ENCODE data around the gene ABLIM2. TPM values are rescaled to one million over a fixed set of nuclear protein-coding genes. Genes with fewer than 3 reads are reported as not detected.

ABLIM2 gene
- total RNA-seq, 2 donors from 2014 or later = 6.0 to 20.8 TPM

- Histone ChIP-seq H3K9me3 (no peaks in the 10 kb centered on the region), H3K4me3 (no peak overlapping the region), H3K27ac (no peak overlapping the region), H3K4me1 (peaks cover 31% of the 10 kb centered on the region), H3K27me3 (no peaks in the 10 kb centered on the region), H3K36me3 (replicated peaks in 1 of 2; ENCODE audit: insufficient read depth in 1 of 2, low read depth in 2 of 2) (no peaks in the 10 kb centered on the region)
- ATAC-seq (no peak), DNase-seq (no peak)
- WGBS, 2 donors = 87 to 92% methylated on average over 25 to 27 of the region's 31 CpGs
- TF ChIP-seq POLR2A (IDR thresholded peaks at IDR 0.05) (no peak), CTCF (IDR thresholded peaks at IDR 0.05) (no peak)
- intact Hi-C loops (cut with DNase I) = no loop called here
Measured at GRCh38 chr4:8204576-8205227, 46.1 kb upstream of the ABLIM2 start.

GRCh38 chr4:8203817-8204216, 45.2 kb upstream of the ABLIM2 start:
- H3K9me3 ChIP-seq = no peaks in the 10 kb centered on the region
- 86 to 90% methylated on average over 3 to 10 of the region's 10 CpGs for WGBS, 2 donors

GRCh38 chr4:8203052-8203401, 44.4 kb upstream of the ABLIM2 start:
- H3K27ac ChIP-seq = no peak overlapping the region
- intact Hi-C loops (cut with DNase I) = no loop called here
- no peaks in the 10 kb centered on the region for H3K9me3 ChIP-seq
- WGBS, 2 donors = 69 to 90% methylated on average over 2 to 7 of the region's 7 CpGs
- TF ChIP-seq CTCF (IDR thresholded peaks at IDR 0.05) (no peak), POLR2A (IDR thresholded peaks at IDR 0.05) (no peak)
- H3K4me1 ChIP-seq = peaks cover 48% of the 10 kb centered on the region
- H3K4me3 ChIP-seq = no peak overlapping the region
- H3K27me3 ChIP-seq = no peaks in the 10 kb centered on the region
- no peaks in the 10 kb centered on the region for H3K36me3 ChIP-seq (replicated peaks in 1 of 2; ENCODE audit: insufficient read depth in 1 of 2, low read depth in 2 of 2)
- ATAC-seq = no peak
- DNase-seq = no peak

More at GRCh38 chr4:8203817-8204216, 45.2 kb upstream of the ABLIM2 start:
- no peak for DNase-seq
- Histone ChIP-seq H3K27me3 (no peaks in the 10 kb centered on the region), H3K4me3 (no peak overlapping the region), H3K27ac (no peak overlapping the region), H3K4me1 (peaks cover 40% of the 10 kb centered on the region), H3K36me3 (replicated peaks in 1 of 2; ENCODE audit: insufficient read depth in 1 of 2, low read depth in 2 of 2) (no peaks in the 10 kb centered on the region)
- TF ChIP-seq POLR2A (IDR thresholded peaks at IDR 0.05) = no peak
- no peak for TF ChIP-seq CTCF (IDR thresholded peaks at IDR 0.05)
- intact Hi-C loops (cut with DNase I) = no loop called here
- ATAC-seq = no peak

GRCh38 chr4:8202108-8203051, 43.8 kb upstream of the ABLIM2 start:
- no peaks in the 10 kb centered on the region for H3K9me3 ChIP-seq
- no peak for ATAC-seq
- 78 to 90% methylated on average over 11 to 21 of the region's 21 CpGs for WGBS, 2 donors
- DNase-seq = no peak
- no peak overlapping the region for H3K27ac ChIP-seq
- peaks cover 52% of the 10 kb centered on the region for H3K4me1 ChIP-seq
- H3K27me3 ChIP-seq = no peaks in the 10 kb centered on the region
- no peaks in the 10 kb centered on the region for H3K36me3 ChIP-seq (replicated peaks in 1 of 2; ENCODE audit: insufficient read depth in 1 of 2, low read depth in 2 of 2)
- no peak overlapping the region for H3K4me3 ChIP-seq
- no peak for TF ChIP-seq POLR2A (IDR thresholded peaks at IDR 0.05)
- no peak for TF ChIP-seq CTCF (IDR thresholded peaks at IDR 0.05)
- intact Hi-C loops (cut with DNase I) = no loop called here

All from body of pancreas (tissue), 4 donors.